Upper lobe of right lung (tissue), 1 donor: ENCODE results near the gene ATG7. TPM values are rescaled to one million over a fixed set of nuclear protein-coding genes. Genes with fewer than 3 reads are reported as not detected.
A peak's percentile ranks its signal among the peaks of the same experiment; 100 is the strongest.

Experiments used
- ATAC-seq: fragments of 200-7000 bp; cut with Tn5 transposase; one replicate; pipeline ENCODE4 v1.9.1; 2020; ENCODE audit warnings: mild to moderate bottlenecking, moderate library complexity
- DNase-seq: peaks from one replicate; pipeline ENCODE4 v3.0.0-alpha.2; 2020
- H3K27ac ChIP-seq: fragments of 200-600 bp; one replicate; pipeline ENCODE4 v1.8.0; 2022
- H3K27me3 ChIP-seq: fragments of 200-600 bp; one replicate; pipeline ENCODE4 v1.8.0; 2022; ENCODE audit warnings: mild to moderate bottlenecking
- H3K36me3 ChIP-seq: fragments of 200-600 bp; one replicate; pipeline ENCODE4 v1.8.0; 2022
- H3K4me1 ChIP-seq: fragments of 200-600 bp; one replicate; pipeline ENCODE4 v1.8.0; 2022
- H3K4me3 ChIP-seq: fragments of 200-600 bp; one replicate; pipeline ENCODE4 v1.8.0; 2022; ENCODE audit warnings: mild to moderate bottlenecking
- H3K9me3 ChIP-seq: fragments of 200-600 bp; one replicate; pipeline ENCODE4 v1.8.0; 2022
- CTCF ChIP-seq: fragments of 200-600 bp; IDR thresholded peaks from one replicate; pipeline ENCODE4 v1.8.0; 2022; ENCODE audit warnings: antibody characterized with exemption
- intact Hi-C: fragments of 100-400 bp; cut with DNase I; formaldehyde crosslinking; loops from one replicate; pipeline ENCODE4 v1.11.0; 2022
- total RNA-seq: library from RNA; stranded (reverse); fragmentation: NEBNext Ultra II Directional; extraction: Animal tissue kit (Norgen Biotek cat#: 25700); gene quantifications from one replicate; pipeline ENCODE4 v1.2.1, GENCODE V29; 2021
- donor health status: DM: no; HTN: yes; CAD: no; lungs with severe emphysema.

The ATG7 gene
- total RNA-seq, 1 donor from 2014 or later = 49.9 TPM

- TF ChIP-seq CTCF = no peak
- Histone ChIP-seq H3K27ac (no peak overlapping the region), H3K4me1 (no peaks in the 10 kb centered on the region), H3K36me3 (no peaks in the 10 kb centered on the region), H3K4me3 (no peak overlapping the region), H3K9me3 (no peaks in the 10 kb centered on the region), H3K27me3 (no peaks in the 10 kb centered on the region)
- intact Hi-C loops = no loop called here
- DNase-seq (no peak), ATAC-seq (no peak)
Observed at GRCh38 chr3:11245827-11246662, 26.2 kb upstream of the ATG7 start.

- TF ChIP-seq CTCF = no peak
- no peak overlapping the region for H3K4me3 ChIP-seq
- ATAC-seq (no peak), DNase-seq (no peak)
- no peaks in the 10 kb centered on the region for H3K9me3 ChIP-seq
- no peaks in the 10 kb centered on the region for H3K4me1 ChIP-seq
- H3K27ac ChIP-seq = no peak overlapping the region
- no peaks in the 10 kb centered on the region for H3K27me3 ChIP-seq
- no peaks in the 10 kb centered on the region for H3K36me3 ChIP-seq
- intact Hi-C loops = no loop called here
Observed at GRCh38 chr3:11246663-11246970, 25.6 kb upstream of the ATG7 start.

- ATAC-seq (peak; percentile 45), DNase-seq (no peak)
- TF ChIP-seq CTCF = no peak
- intact Hi-C loops = no loop called here
- no peaks in the 10 kb centered on the region for H3K4me1 ChIP-seq
- no peak overlapping the region for H3K4me3 ChIP-seq
- H3K27me3 ChIP-seq = no peaks in the 10 kb centered on the region
- H3K36me3 ChIP-seq = no peaks in the 10 kb centered on the region
- no peaks in the 10 kb centered on the region for H3K9me3 ChIP-seq
- H3K27ac ChIP-seq = no peak overlapping the region
Observed at GRCh38 chr3:11247362-11247761, 24.8 kb upstream of the ATG7 start.

GRCh38 chr3:11248596-11248995 lies 23.6 kb upstream of the ATG7 start:
- H3K36me3 ChIP-seq = no peaks in the 10 kb centered on the region
- H3K9me3 ChIP-seq = no peaks in the 10 kb centered on the region
- no peak overlapping the region for H3K27ac ChIP-seq
- no peaks in the 10 kb centered on the region for H3K27me3 ChIP-seq
- ATAC-seq (no peak), DNase-seq (no peak)
- H3K4me1 ChIP-seq = no peaks in the 10 kb centered on the region
- TF ChIP-seq CTCF = no peak
- H3K4me3 ChIP-seq = no peak overlapping the region
- intact Hi-C loops = no loop called here

- Histone ChIP-seq H3K4me1 (no peaks in the 10 kb centered on the region), H3K4me3 (no peak overlapping the region), H3K27me3 (no peaks in the 10 kb centered on the region), H3K36me3 (no peaks in the 10 kb centered on the region), H3K27ac (no peak overlapping the region), H3K9me3 (no peaks in the 10 kb centered on the region)
- intact Hi-C loops = no loop called here
- no peak for TF ChIP-seq CTCF
- ATAC-seq = no peak
- DNase-seq = no peak
Observed at GRCh38 chr3:11250902-11251806, 21.0 kb upstream of the ATG7 start.
